Endothelial cell of umbilical vein (primary cell): ENCODE results near the gene RPLP2. TPM values are rescaled to one million over a fixed set of nuclear protein-coding genes. Genes with fewer than 3 reads are reported as not detected.
A peak's percentile ranks its signal among the peaks of the same experiment; 100 is the strongest.

Experiments used
- BruUV-seq: library from RNA; stranded (reverse); fragments of 400-500 nt; replicated peaks from 2 replicates; lab custom pipeline; 2021; lab: Mats Ljungman, UMichigan
- CTCF ChIA-PET: fragments of 300-600, 350-600 bp; sonication (Branson Sonifier 250); formaldehyde crosslinking; loops from one replicate; lab custom pipeline; 2021; ENCODE audit warnings: antibody characterized with exemption, inconsistent platforms; lab: Charles Lee
- POLR2A ChIA-PET: fragments of 300-600, 350-600 bp; sonication (Branson Sonifier 250); formaldehyde crosslinking; loops from one replicate; lab custom pipeline; 2021; ENCODE audit warnings: antibody characterized with exemption, inconsistent platforms; lab: Charles Lee
- DNase-seq: peaks from one replicate; pipeline ENCODE4 v3.0.0-alpha.2; 2011; ENCODE audit warnings: low read depth, low spot score
- FAIRE-seq: peaks from 2 replicates; lab custom pipeline; 2011; peaks lifted over from hg19 to GRCh38; lab: Jason Lieb, UNC
- H2AFZ ChIP-seq: 2 replicates; pipeline ENCODE4 v1.6.0; 2012; ENCODE audit warnings: low read depth, low read length, control low read depth, inconsistent platforms
- H3K27ac ChIP-seq: 2 replicates; pipeline ENCODE4 v1.5.1; 2011; ENCODE audit warnings: low read depth, mild to moderate bottlenecking, control low read depth, low read length, moderate library complexity; ENCODE audit not compliant: insufficient read depth
- H3K27me3 ChIP-seq, 2 experiments: 2 replicates each; pipeline versions ENCODE4 v1.6.0 to v1.6.1; 2011; ENCODE audit warnings: low read length in 2 of 2, mixed read lengths in 1 of 2; ENCODE audit not compliant: control insufficient read depth in 2 of 2, insufficient read depth in 2 of 2
- H3K36me3 ChIP-seq, 2 experiments: 2 replicates in 1 of 2; 3 replicates in 1 of 2; pipeline ENCODE4 v1.5.1; 2011; ENCODE audit warnings: low read length in 2 of 2, mild to moderate bottlenecking in 1 of 2, moderate library complexity in 1 of 2; ENCODE audit not compliant: control insufficient read depth in 2 of 2, insufficient read depth in 2 of 2; ENCODE audit errors: extremely low read depth in 1 of 2
- H3K4me1 ChIP-seq: 3 replicates; pipeline ENCODE4 v1.5.1; 2011; ENCODE audit warnings: mild to moderate bottlenecking, low read length; ENCODE audit not compliant: control insufficient read depth, insufficient read depth; ENCODE audit errors: extremely low read depth
- H3K4me2 ChIP-seq: 2 replicates; pipeline ENCODE4 v1.6.1; 2011; ENCODE audit warnings: low read length, control low read depth, mixed read lengths; ENCODE audit not compliant: insufficient read depth
- H3K4me3 ChIP-seq, 3 experiments: fragments of 200-600 bp in 1 of 3; sonication (generic), shearing (Covaris generic) in 1 of 3; replicated peaks in 1 of 3; 2 replicates each; pipeline ENCODE4 v1.5.1; 2011 to 2016; ENCODE audit warnings: control low read depth in 3 of 3, low read length in 3 of 3, mild to moderate bottlenecking in 2 of 3, inconsistent platforms in 1 of 3, low read depth in 1 of 3, moderate library complexity in 1 of 3; ENCODE audit not compliant: insufficient read depth in 1 of 3
- H3K79me2 ChIP-seq: 2 replicates; pipeline ENCODE4 v1.6.0; 2012; ENCODE audit warnings: low read length, inconsistent platforms; ENCODE audit not compliant: control insufficient read depth, insufficient read depth
- H3K9ac ChIP-seq: replicated peaks from 2 replicates; pipeline ENCODE3; 2011; ENCODE audit warnings: low read length, control low read depth; ENCODE audit not compliant: insufficient read depth; ENCODE audit errors: extremely low read depth
- H3K9me1 ChIP-seq: replicated peaks from 3 replicates; pipeline ENCODE4 v1.6.0; 2011; ENCODE audit warnings: mild to moderate bottlenecking, low read length; ENCODE audit not compliant: control insufficient read depth, insufficient read depth; ENCODE audit errors: extremely low read depth
- H3K9me3 ChIP-seq: replicated peaks from 2 replicates; pipeline ENCODE4 v1.5.1; 2012; ENCODE audit warnings: low read length, inconsistent platforms; ENCODE audit not compliant: control insufficient read depth, insufficient read depth
- H4K20me1 ChIP-seq: replicated peaks from 2 replicates; pipeline ENCODE3; 2011; ENCODE audit warnings: mild to moderate bottlenecking, low read length; ENCODE audit not compliant: control insufficient read depth, insufficient read depth; ENCODE audit errors: extremely low read depth
- EZH2 ChIP-seq: IDR thresholded peaks from 2 replicates; pipeline ENCODE4 v1.6.1; 2012; ENCODE audit warnings: borderline replicate concordance, low read depth, mild to moderate bottlenecking, moderate library complexity, low read length, inconsistent platforms; ENCODE audit not compliant: severe bottlenecking
- FOS ChIP-seq: IDR thresholded peaks from 2 replicates; pipeline ENCODE4 v1.6.1; 2011; ENCODE audit warnings: mild to moderate bottlenecking, low read length, moderate library complexity, borderline replicate concordance; ENCODE audit not compliant: insufficient read depth
- GATA2 ChIP-seq: IDR thresholded peaks from 2 replicates; pipeline ENCODE4 v1.7.0; 2011; ENCODE audit warnings: low read depth, mild to moderate bottlenecking, moderate library complexity, mixed read lengths, low read length; ENCODE audit not compliant: insufficient read length, insufficient read depth
- JUN ChIP-seq: IDR thresholded peaks from 2 replicates; pipeline ENCODE4 v1.6.1; 2011; ENCODE audit warnings: borderline replicate concordance, low read depth; ENCODE audit not compliant: insufficient read length, insufficient read depth
- MYC ChIP-seq: IDR thresholded peaks from one replicate; pipeline ENCODE4 v1.6.1; 2011; ENCODE audit warnings: mild to moderate bottlenecking, low read depth, low read length
- POLR2A ChIP-seq: IDR thresholded peaks from 2 replicates; pipeline ENCODE4 v1.6.1; 2012; ENCODE audit warnings: low read depth, mild to moderate bottlenecking, control low read depth, low read length
- POLR2AphosphoS5 ChIP-seq: IDR thresholded peaks from 2 replicates; pipeline ENCODE4 v1.6.1; 2012; ENCODE audit warnings: low read depth, mild to moderate bottlenecking, control low read depth, low read length, moderate library complexity; ENCODE audit not compliant: insufficient read depth
- dilution Hi-C: fragments of 300-500 bp; cut with MboI; formaldehyde crosslinking; loops from one replicate; pipeline ENCODE4 v1.15.0; 2019; ENCODE audit warnings: low sequenced_read_pairs; ENCODE audit not compliant: extremely low pct_ligation_motif_present
- intact Hi-C: fragments of 100-400 bp; cut with micrococcal nuclease; formaldehyde crosslinking; loops from one replicate; pipeline ENCODE4 v1.10.0; 2022
- polyA plus RNA-seq, 4 experiments: library from polyadenylated mRNA; depleted of rRNA in 3 of 4; stranded (reverse) in 3 of 4; unstranded in 1 of 4; fragments of >200 nt; gene quantifications; 2 replicates each; pipeline versions ENCODE4 v1.2.1 to v1.2.3, GENCODE V29; 2011 to 2012; ENCODE audit warnings: missing spikeins in 1 of 4
- total RNA-seq: library from RNA; stranded (reverse); gene quantifications from 2 replicates; pipeline ENCODE4 v1.2.3, GENCODE V29; 2021
- TF ChIP-seq, protein P1 (sequence below), 2 donors: IDR thresholded peaks; 1 replicate in 1 of 2; 2 replicates in 1 of 2; pipeline ENCODE4 v1.5.1; 2011; ENCODE audit warnings: low read length in 2 of 2, mild to moderate bottlenecking in 2 of 2, moderate library complexity in 2 of 2, control low read depth in 1 of 2, inconsistent platforms in 1 of 2, low read depth in 1 of 2; ENCODE audit not compliant: insufficient read depth in 1 of 2; ENCODE audit errors: extremely low read depth in 1 of 2
- TF ChIP-seq, protein P2 (sequence below): IDR thresholded peaks from 2 replicates; pipeline ENCODE4 v1.6.1; 2011; ENCODE audit not compliant: insufficient read depth, insufficient read length

RPLP2 gene
- total and polyA plus RNA-seq, 2 donors (not counting 3 experiments of a cell fraction or from before 2014, with no cell fraction given) = 1,579 to 1,739 TPM

DNA sequence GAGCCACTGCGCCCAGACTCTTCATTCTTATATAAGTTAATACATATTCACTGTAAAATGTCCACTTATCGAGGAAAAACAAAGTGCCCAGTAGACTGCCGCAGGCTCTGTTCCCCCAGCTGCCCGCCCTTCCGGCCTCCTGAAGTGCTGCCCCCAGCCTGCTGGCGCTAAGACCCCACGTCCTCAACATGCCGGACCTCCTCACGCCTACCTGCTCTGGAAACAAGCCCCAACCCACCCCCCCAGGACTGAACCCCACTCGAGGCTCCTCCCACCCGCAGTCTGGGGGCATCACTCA lies 33.6 kb upstream of the RPLP2 start:
- no peaks in the 10 kb centered on the region for H4K20me1 ChIP-seq

More for the DNA sequence above, 33.6 kb upstream of the RPLP2 start:
- ChIA-PET CTCF (interaction anchor here (1.0 to 1.6 kb wide), 4 partner anchors 11 to 201 kb away, joined by 3 to 4 read pairs (median 4); partner anchors contain the start of gene CEND1), POLR2A (interaction anchor here (0.7 kb wide), 1 partner anchor 18 kb away, joined by 3 read pairs; no protein-coding TSS in a partner anchor)
- peak overlapping the region; percentile 50 for H3K27ac ChIP-seq
- H3K4me3 ChIP-seq = peak overlapping the region; percentile 48 to 97 (median 66)
- H3K27me3 ChIP-seq = no peaks in the 10 kb centered on the region
- dilution Hi-C loops = no loop called here
- BruUV-seq = no TSS peak
- no peaks in the 10 kb centered on the region for H3K9me3 ChIP-seq
- no peak for DNase-seq
- no peaks in the 10 kb centered on the region for H3K9me1 ChIP-seq
- FAIRE-seq = peak; percentile 15
- H3K79me2 ChIP-seq = peaks cover 68% of the 10 kb centered on the region
- H3K4me2 ChIP-seq = peak overlapping the region; percentile 78
- peaks cover 9 to 24% of the 10 kb centered on the region in 2 experiments for H3K36me3 ChIP-seq
- intact Hi-C loops = loop anchor here (2.0 kb wide), 1 partner anchor 27 kb away; no protein-coding TSS in a partner anchor
- H3K9ac ChIP-seq = peak overlapping the region; percentile 77
- no peak overlapping the region for H2AFZ ChIP-seq
- no peak for TF ChIP-seq POLR2A
- TF ChIP-seq, protein P1, sequence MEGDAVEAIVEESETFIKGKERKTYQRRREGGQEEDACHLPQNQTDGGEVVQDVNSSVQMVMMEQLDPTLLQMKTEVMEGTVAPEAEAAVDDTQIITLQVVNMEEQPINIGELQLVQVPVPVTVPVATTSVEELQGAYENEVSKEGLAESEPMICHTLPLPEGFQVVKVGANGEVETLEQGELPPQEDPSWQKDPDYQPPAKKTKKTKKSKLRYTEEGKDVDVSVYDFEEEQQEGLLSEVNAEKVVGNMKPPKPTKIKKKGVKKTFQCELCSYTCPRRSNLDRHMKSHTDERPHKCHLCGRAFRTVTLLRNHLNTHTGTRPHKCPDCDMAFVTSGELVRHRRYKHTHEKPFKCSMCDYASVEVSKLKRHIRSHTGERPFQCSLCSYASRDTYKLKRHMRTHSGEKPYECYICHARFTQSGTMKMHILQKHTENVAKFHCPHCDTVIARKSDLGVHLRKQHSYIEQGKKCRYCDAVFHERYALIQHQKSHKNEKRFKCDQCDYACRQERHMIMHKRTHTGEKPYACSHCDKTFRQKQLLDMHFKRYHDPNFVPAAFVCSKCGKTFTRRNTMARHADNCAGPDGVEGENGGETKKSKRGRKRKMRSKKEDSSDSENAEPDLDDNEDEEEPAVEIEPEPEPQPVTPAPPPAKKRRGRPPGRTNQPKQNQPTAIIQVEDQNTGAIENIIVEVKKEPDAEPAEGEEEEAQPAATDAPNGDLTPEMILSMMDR (IDR thresholded peaks at IDR 0.05; ENCODE audit: extremely low read depth in 1 of 2, insufficient read depth in 1 of 2, low read depth in 1 of 2, low read length in 2 of 2) = no peak
- TF ChIP-seq POLR2AphosphoS5 = no peak
- no peak for TF ChIP-seq GATA2
- no peak for TF ChIP-seq FOS
- TF ChIP-seq EZH2 = no peak
- TF ChIP-seq, protein P2, sequence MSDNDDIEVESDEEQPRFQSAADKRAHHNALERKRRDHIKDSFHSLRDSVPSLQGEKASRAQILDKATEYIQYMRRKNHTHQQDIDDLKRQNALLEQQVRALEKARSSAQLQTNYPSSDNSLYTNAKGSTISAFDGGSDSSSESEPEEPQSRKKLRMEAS = no peak
- no peak for TF ChIP-seq JUN
- no peak for TF ChIP-seq MYC
- H3K4me1 ChIP-seq = peaks cover 23% of the 10 kb centered on the region
